AG09309 (cell line): ENCODE data around the gene CCNB1IP1.

Experiments used
- DNase-seq: peaks from one replicate; pipeline ENCODE4 v3.0.0-alpha.2; 2010; ENCODE audit warnings: low read depth
- H3K4me3 ChIP-seq: 2 replicates; pipeline ENCODE4 v1.5.1; 2011; ENCODE audit warnings: mild to moderate bottlenecking, low read depth, low read length, moderate library complexity; ENCODE audit not compliant: control insufficient read depth
- CTCF ChIP-seq: IDR thresholded peaks from 2 replicates; pipeline ENCODE4 v1.5.1; 2011; ENCODE audit warnings: mild to moderate bottlenecking, low read depth, low read length, inconsistent platforms; ENCODE audit not compliant: insufficient read depth, control insufficient read depth; ENCODE audit errors: missing control alignments

The CCNB1IP1 gene

GRCh38 chr14:20328705-20329104, 4.4 kb downstream of the CCNB1IP1 start:
- no peak for TF ChIP-seq CTCF
- no peak overlapping the region for H3K4me3 ChIP-seq
- no peak for DNase-seq

- peak; percentile 33 for DNase-seq
- H3K4me3 ChIP-seq: no peak overlapping the region
- peak; percentile 60 for TF ChIP-seq CTCF
Measured at GRCh38 chr14:20327005-20327869, 5.8 kb downstream of the CCNB1IP1 start.

GRCh38 chr14:20317720-20318119, 15.4 kb downstream of the CCNB1IP1 start:
- H3K4me3 ChIP-seq: no peak overlapping the region
- no peak for DNase-seq
- no peak for TF ChIP-seq CTCF

- no peak overlapping the region for H3K4me3 ChIP-seq
- no peak for TF ChIP-seq CTCF
- no peak for DNase-seq
Measured at GRCh38 chr14:20314026-20314425, 19.1 kb downstream of the CCNB1IP1 start.

- H3K4me3 ChIP-seq: no peak overlapping the region
- TF ChIP-seq CTCF: no peak
- no peak for DNase-seq
Measured at GRCh38 chr14:20306079-20306423, 27.0 kb downstream of the CCNB1IP1 start.

GRCh38 chr14:20305265-20306078, 27.6 kb downstream of the CCNB1IP1 start, which contains the start of gene TTC5:
TSS of gene TTC5 (minus strand) at chr14:20305951. CDS start at chr14:20305937, 14 bp downstream.
- H3K4me3 ChIP-seq: peak within 1 kb of the TSS; percentile 72
- TF ChIP-seq CTCF: peak; percentile 96
- peak; percentile 60 for DNase-seq
